ENCODE results near the gene IGFL4. TPM values are rescaled to one million over a fixed set of nuclear protein-coding genes. Genes with fewer than 3 reads are reported as not detected.

The IGFL4 gene
- total and polyA plus RNA-seq, 2 of the 4 experiments (the other 2 are of a cell fraction): not detected

- BruUV-seq (replicated peaks): no TSS peak
- dilution Hi-C loops (cut with HindIII; ENCODE audit: low sequenced_read_pairs, unreplicated experiment): no loop called here
- TF ChIP-seq FOS (IDR thresholded peaks at IDR 0.05; ENCODE audit: low read depth, low read length) (no peak), SMC3 (IDR thresholded peaks at IDR 0.05; ENCODE audit: low read depth, low read length) (no peak), MAFK (IDR thresholded peaks at IDR 0.05; ENCODE audit: low read depth, low read length) (no peak), MAZ (IDR thresholded peaks at IDR 0.05; ENCODE audit: borderline replicate concordance, low read depth, low read length) (no peak), USF2 (IDR thresholded peaks at IDR 0.05; ENCODE audit: low read depth, low read length) (no peak), RFX5 (IDR thresholded peaks at IDR 0.05; ENCODE audit: low read depth, low read length) (no peak), CEBPB (IDR thresholded peaks at IDR 0.05; ENCODE audit: low read depth, low read length) (no peak), CTCF (conservative IDR thresholded peaks at IDR 0.05; ENCODE audit: low read depth, low read length) (no peak), RCOR1 (IDR thresholded peaks at IDR 0.05; ENCODE audit: insufficient replicate concordance, low read length) (no peak), MXI1 (IDR thresholded peaks at IDR 0.05; ENCODE audit: borderline replicate concordance, low read depth, low read length) (no peak)
Measured at GRCh38 chr19:46035986-46036743, 4.6 kb downstream of the IGFL4 start.

More at GRCh38 chr19:46035986-46036743, 4.6 kb downstream of the IGFL4 start:
- Histone ChIP-seq H3K36me3 (ENCODE audit: control insufficient read depth, insufficient read depth, low read length) (no peaks in the 10 kb centered on the region), H4K91ac (ENCODE audit: insufficient read depth, low read depth, low read length) (no peak overlapping the region), H4K5ac (ENCODE audit: low read depth, low read length) (no peak overlapping the region), H3K23ac (ENCODE audit: low read depth, low read length) (no peak overlapping the region), H3K56ac (ENCODE audit: extremely low read depth, insufficient read depth, low read length) (no peak overlapping the region), H4K20me1 (ENCODE audit: insufficient read depth, low read length) (no peaks in the 10 kb centered on the region), H3K18ac (ENCODE audit: low read depth, low read length) (no peak overlapping the region), H3K9me3 (ENCODE audit: control insufficient read depth, insufficient read depth, low read length) (no peaks in the 10 kb centered on the region), H3K4me1 (ENCODE audit: control insufficient read depth, insufficient read depth, low read length) (no peaks in the 10 kb centered on the region), H2BK120ac (ENCODE audit: low read depth, low read length) (no peak overlapping the region), H3K9me1 (ENCODE audit: insufficient read depth, low read length) (no peaks in the 10 kb centered on the region), H4K8ac (ENCODE audit: low read depth in 2 of 2, low read length in 2 of 2) (no peak overlapping the region), H3K4me2 (ENCODE audit: low read depth, low read length) (no peak overlapping the region), H2BK20ac (ENCODE audit: low read depth, low read length) (no peak overlapping the region), H3K4ac (ENCODE audit: low read depth, low read length) (no peak overlapping the region), H3K27me3 (ENCODE audit: control insufficient read depth, insufficient read depth, low read length) (peaks cover 38% of the 10 kb centered on the region), H3K27ac (ENCODE audit: insufficient read depth, low read length) (no peak overlapping the region), H2AK9ac (replicated peaks; ENCODE audit: low read depth, low read length, poor library complexity) (no peak overlapping the region), H3K9ac (ENCODE audit: low read depth, low read length) (no peak overlapping the region), H3K14ac (replicated peaks; ENCODE audit: low read depth, low read length) (no peak overlapping the region), H3K4me3 (ENCODE audit: insufficient read depth, low read depth, low read length) (no peak overlapping the region), H2BK5ac (ENCODE audit: low read depth, low read length, poor library complexity, severe bottlenecking) (no peak overlapping the region), H2BK15ac (ENCODE audit: low read depth, low read length) (no peak overlapping the region), H3K79me1 (ENCODE audit: low read depth in 1 of 2, low read length in 2 of 2) (no peaks in the 10 kb centered on the region), H2AK5ac (ENCODE audit: low read depth, low read length) (no peak overlapping the region), H2AFZ (replicated peaks; ENCODE audit: low read length, poor library complexity) (no peak overlapping the region)
- DNase-seq (no peak), ATAC-seq (ENCODE audit: low read depth) (no peak)
- ChIA-PET POLR2A (ENCODE audit: unreplicated experiment) (no interaction called here), CTCF (interaction anchor here (1.5 kb wide), 1 partner anchor 8 kb away, joined by 5 read pairs; no protein-coding TSS in a partner anchor)
- intact Hi-C loops (cut with micrococcal nuclease): no loop called here
- in situ Hi-C loops (cut with MboI; ENCODE audit: low sequenced_read_pairs): no loop called here
- 56% methylated on average over 6 of the region's 13 CpGs; no CpG with 5 or more reads in 1 of the 2 experiments for WGBS, 2 experiments (ENCODE audit: extremely low coverage in 2 of 2, insufficient read length in 1 of 2)
